Stimulated activated CD8-positive, alpha-beta memory T cell treated with anti-CD3 and anti-CD28 coated beads, Interleukin-7, amount 100 ng/mL, for 48 hours (primary cell): ENCODE measurements around the gene RASGRP1.

Experiments used
- DNase-seq, 2 donors: peaks; one replicate each; pipeline ENCODE4 v3.0.0-alpha.2; 2020; ENCODE audit warnings: low read depth in 1 of 2; ENCODE audit errors: extremely low read depth in 1 of 2

RASGRP1 gene

GRCh38 chr15:38463893-38464292, 100.7 kb downstream of the RASGRP1 start:
- DNase-seq: no peak

DNA sequence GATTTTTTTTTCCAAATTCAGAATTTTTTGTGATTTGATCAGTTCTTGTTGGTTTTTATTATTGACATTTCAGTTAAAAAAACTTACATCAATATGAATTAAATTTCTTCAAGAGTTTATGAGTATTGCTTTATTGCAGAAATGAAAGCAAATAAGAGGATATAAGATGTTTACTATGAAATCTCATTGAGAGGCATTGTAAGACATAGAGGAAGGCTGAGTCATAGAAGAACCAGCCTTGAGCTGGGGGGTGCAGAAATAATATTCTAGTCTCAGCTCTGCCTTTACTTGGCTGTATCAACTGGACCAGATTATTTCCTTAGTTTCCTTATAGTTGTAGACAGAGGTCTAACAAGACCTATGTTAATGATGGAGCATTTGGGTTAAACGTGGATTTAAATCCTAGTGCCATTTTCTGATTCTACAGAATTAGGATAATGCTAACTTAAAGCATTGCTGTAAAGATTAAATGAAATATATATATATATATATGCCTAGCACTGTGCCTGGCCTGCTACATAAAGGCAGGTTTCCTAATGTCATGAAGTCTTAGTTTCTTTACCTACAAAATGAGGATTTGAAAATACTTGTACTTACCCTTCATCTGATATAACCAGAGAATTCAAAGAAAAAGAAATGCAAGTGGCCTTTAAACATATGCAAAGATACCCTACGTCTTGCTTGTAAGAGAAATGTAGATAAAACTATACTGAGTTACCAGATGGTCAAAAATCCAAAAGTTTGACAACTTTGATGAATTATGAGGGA, 103.4 kb downstream of the RASGRP1 start:
- DNase-seq: no peak

DNA sequence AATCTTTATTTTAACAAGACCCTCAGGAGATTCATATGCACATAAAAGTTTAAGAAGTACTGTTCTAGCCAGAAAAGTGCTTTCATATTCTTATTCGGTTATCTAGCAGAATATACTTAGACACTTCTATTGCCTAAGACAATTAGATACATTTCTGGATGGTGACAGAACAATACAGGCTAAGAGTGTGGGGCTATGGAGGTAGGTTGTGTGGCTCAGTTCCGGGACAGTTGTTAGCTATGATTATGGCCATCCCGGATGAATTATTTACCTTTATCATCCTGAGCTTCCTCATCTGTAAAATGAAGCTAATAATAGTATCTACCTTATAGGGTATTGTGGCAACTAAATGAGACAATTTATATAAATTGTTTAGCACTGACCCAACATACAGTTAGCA, 104.1 kb downstream of the RASGRP1 start:
- no peak for DNase-seq

GRCh38 chr15:38459480-38459879, 105.1 kb downstream of the RASGRP1 start:
- no peak for DNase-seq

DNA sequence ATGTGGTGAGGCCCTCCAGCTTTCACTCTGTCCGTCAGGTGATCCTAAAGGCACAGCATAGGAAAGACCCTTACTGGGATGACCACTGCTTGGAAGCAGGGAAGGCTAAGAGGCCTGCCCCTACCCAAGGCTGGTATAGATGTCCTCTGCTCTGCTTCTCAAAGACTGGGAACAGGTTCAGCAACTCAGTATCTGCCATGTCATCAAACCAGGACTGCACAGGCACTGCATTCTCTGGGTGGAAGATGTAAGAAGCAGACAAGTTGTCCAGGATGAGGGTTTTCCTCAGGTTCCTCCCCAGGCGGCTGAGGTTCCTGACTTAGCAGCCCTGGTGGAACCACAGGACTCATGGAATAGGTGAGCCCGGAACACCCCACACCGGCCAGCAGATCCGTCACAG, 106.0 kb downstream of the RASGRP1 start:
- DNase-seq: no peak

GRCh38 chr15:38455092-38455491, 109.5 kb downstream of the RASGRP1 start:
- no peak for DNase-seq

DNA sequence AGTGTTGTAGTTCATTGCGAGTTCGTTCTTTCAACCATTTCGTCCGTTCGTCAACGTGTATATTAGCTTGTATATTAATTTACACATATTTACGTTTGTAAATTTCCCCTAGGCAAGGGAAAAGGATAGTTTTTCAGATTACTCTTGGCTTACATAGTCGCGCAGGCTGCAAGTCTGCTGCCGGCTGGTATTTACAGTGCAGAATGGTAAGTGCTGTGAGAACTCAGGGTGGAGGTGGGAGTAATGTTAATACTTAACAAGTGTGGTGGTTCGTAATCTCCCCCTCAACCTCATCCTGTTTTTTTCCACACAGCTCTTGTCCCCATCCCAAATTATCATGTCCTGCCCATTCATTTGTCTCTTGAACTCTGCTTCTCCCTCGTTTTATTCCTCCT, 109.9 kb downstream of the RASGRP1 start:
- no peak for DNase-seq

GRCh38 chr15:38453971-38454695, 110.5 kb downstream of the RASGRP1 start, which contains the start of gene FAM98B:
Gene FAM98B (plus strand): TSS chr15:38454127. CDS start chr15:38454162, 35 bp downstream.
- peak; percentile 69 to 75 for DNase-seq

DNA sequence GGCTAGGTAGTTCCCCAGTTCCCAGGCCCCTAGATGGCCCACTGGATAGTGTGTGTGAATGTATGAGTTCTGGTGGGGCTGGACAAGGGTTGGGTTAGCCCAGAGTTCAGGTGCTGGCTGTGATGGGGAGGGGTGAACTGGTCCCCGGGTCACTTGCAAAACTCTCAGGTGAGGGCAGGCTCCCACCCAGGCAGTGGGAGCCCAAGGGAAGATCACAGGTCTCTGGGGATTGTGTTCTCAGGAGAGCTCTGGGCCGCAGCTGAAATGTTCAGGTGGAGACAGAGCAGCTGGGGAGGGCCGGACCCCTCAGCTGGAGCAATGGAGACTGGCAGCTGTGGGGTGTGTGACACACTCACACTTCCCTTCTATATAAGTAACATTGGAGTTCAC, 123.5 kb downstream of the RASGRP1 start:
- DNase-seq: no peak

DNA sequence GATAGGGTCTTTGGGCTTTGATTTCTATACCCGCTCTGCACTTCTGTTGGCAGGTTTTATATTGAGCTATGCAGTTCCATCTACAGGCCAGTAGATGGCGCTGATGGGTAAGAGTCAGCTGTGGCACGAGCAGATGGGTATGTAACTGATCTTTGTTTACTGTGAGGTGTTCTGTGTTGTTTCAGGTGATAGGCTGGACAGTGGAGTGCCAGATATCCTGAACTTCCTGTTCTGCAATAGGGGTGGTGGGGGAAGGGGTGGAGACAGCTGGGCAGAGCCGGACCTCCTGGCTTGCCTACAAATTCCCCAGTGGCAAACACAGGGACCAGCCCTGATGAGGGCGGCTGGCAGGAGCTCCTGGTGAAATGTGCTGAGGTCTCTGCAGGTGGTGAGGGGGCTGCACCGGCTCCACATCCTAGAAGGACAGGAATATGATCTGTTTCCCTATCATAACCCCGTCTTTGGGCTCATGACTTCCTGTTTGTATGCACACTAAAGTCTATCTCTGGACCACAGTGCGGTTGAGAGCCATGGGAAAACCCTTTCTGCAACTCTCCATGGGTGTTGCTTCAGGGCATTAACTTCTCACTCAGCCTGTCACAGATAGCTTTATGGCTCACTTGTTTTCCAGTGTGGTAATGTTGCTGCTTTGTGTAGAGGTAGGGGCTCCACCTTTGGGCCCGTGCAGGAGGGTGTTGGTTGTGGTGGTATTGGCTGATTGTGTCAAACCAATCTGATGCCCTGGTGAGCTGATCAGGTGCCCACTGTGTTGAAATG, 124.1 kb downstream of the RASGRP1 start:
- peak in 1 of 2 donors; percentile 1 for DNase-seq
